Karpas-422 (cell line): Measurements from ENCODE around the gene FATE1. TPM values are rescaled to one million over a fixed set of nuclear protein-coding genes. Genes with fewer than 3 reads are reported as not detected.

Source experiments
- DNase-seq: peaks from one replicate; pipeline ENCODE4 v3.0.0-alpha.2; 2015
- H2AFZ ChIP-seq: fragments of 200-600 bp; sonication (generic); 2 replicates; pipeline ENCODE4 v1.6.1; 2014; ENCODE audit warnings: antibody characterized with exemption, low read length, mixed read lengths
- H3K27ac ChIP-seq: fragments of 200-600 bp; sonication (generic); 2 replicates; pipeline ENCODE4 v1.5.1; 2014; ENCODE audit warnings: mild to moderate bottlenecking, low read length, moderate library complexity
- H3K27me3 ChIP-seq: fragments of 200-600 bp; sonication (generic); 2 replicates; pipeline ENCODE4 v1.6.1; 2014; ENCODE audit warnings: low read length, mixed read lengths
- H3K36me3 ChIP-seq: fragments of 200-600 bp; sonication (generic); 2 replicates; pipeline ENCODE4 v1.6.1; 2014; ENCODE audit warnings: low read length, mixed read lengths; ENCODE audit not compliant: insufficient read depth
- H3K4me1 ChIP-seq: fragments of 200-600 bp; sonication (generic); 2 replicates; pipeline ENCODE4 v1.6.1; 2014; ENCODE audit warnings: mild to moderate bottlenecking, low read length, mixed read lengths
- H3K4me2 ChIP-seq: fragments of 200-600 bp; sonication (generic); 2 replicates; pipeline ENCODE4 v1.6.1; 2014; ENCODE audit warnings: low read length, low read depth, mild to moderate bottlenecking; ENCODE audit not compliant: poor library complexity, severe bottlenecking
- H3K4me3 ChIP-seq: fragments of 200-600 bp; sonication (generic); 2 replicates; pipeline ENCODE4 v1.5.1; 2014; ENCODE audit warnings: mild to moderate bottlenecking, antibody characterized with exemption, low read length, mixed read lengths
- H3K79me2 ChIP-seq: fragments of 200-600 bp; sonication (generic); 2 replicates; pipeline ENCODE4 v1.6.1; 2014; ENCODE audit warnings: mild to moderate bottlenecking, low read length, mixed read lengths
- H3K9ac ChIP-seq: fragments of 200-600 bp; sonication (generic); 2 replicates; pipeline ENCODE4 v1.6.0; 2014; ENCODE audit warnings: low read length
- H3K9me2 ChIP-seq: fragments of 200-600 bp; sonication (generic), shearing (Covaris generic); replicated peaks from 2 replicates; pipeline ENCODE4 v1.6.0; 2014; ENCODE audit warnings: mild to moderate bottlenecking, low read length, moderate library complexity; ENCODE audit not compliant: insufficient read depth
- H3K9me3 ChIP-seq: fragments of 300-700, 200-600 bp; sonication (generic); 2 replicates; pipeline ENCODE4 v1.6.1; 2014; ENCODE audit warnings: low read length, mixed read lengths
- H4K20me1 ChIP-seq: fragments of 200-600 bp; sonication (generic); 2 replicates; pipeline ENCODE4 v1.6.1; 2014; ENCODE audit warnings: mild to moderate bottlenecking, antibody characterized with exemption, low read length, low read depth; ENCODE audit not compliant: insufficient read depth
- total RNA-seq: library from RNA; depleted of rRNA; stranded (reverse); fragments of >200 nt; shearing (Covaris generic); gene quantifications from 2 replicates; pipeline ENCODE4 v1.2.3, GENCODE V29; 2014; ENCODE audit warnings: low replicate concordance

FATE1 gene
- total RNA-seq, 1 experiment from 2014 or later, result not detected

- Histone ChIP-seq H2AFZ (no peak overlapping the region), H3K79me2 (no peaks in the 10 kb centered on the region), H3K27ac (no peak overlapping the region), H3K36me3 (no peaks in the 10 kb centered on the region), H3K4me2 (no peak overlapping the region), H3K9ac (no peak overlapping the region), H3K9me3 (no peaks in the 10 kb centered on the region), H3K27me3 (no peaks in the 10 kb centered on the region), H3K4me1 (no peaks in the 10 kb centered on the region), H3K9me2 (no peaks in the 10 kb centered on the region), H3K4me3 (no peak overlapping the region), H4K20me1 (no peaks in the 10 kb centered on the region)
- no peak for DNase-seq
Measured at GRCh38 chrX:151701071-151701470, 14.8 kb upstream of the FATE1 start.

- H3K79me2 ChIP-seq, result no peaks in the 10 kb centered on the region
- no peak overlapping the region for H2AFZ ChIP-seq
- H3K9me3 ChIP-seq, result no peaks in the 10 kb centered on the region
- H3K27me3 ChIP-seq, result no peaks in the 10 kb centered on the region
- H4K20me1 ChIP-seq, result no peaks in the 10 kb centered on the region
- no peaks in the 10 kb centered on the region for H3K4me1 ChIP-seq
- H3K9me2 ChIP-seq, result no peaks in the 10 kb centered on the region
- DNase-seq, result no peak
- H3K9ac ChIP-seq, result no peak overlapping the region
- no peak overlapping the region for H3K27ac ChIP-seq
- no peak overlapping the region for H3K4me2 ChIP-seq
- no peak overlapping the region for H3K4me3 ChIP-seq
- no peaks in the 10 kb centered on the region for H3K36me3 ChIP-seq
Measured at GRCh38 chrX:151701531-151701930, 14.3 kb upstream of the FATE1 start.

GRCh38 chrX:151702026-151702714, 13.7 kb upstream of the FATE1 start:
- no peaks in the 10 kb centered on the region for H3K27me3 ChIP-seq
- no peaks in the 10 kb centered on the region for H3K79me2 ChIP-seq
- H3K27ac ChIP-seq, result no peak overlapping the region
- no peaks in the 10 kb centered on the region for H3K9me3 ChIP-seq
- no peaks in the 10 kb centered on the region for H3K4me1 ChIP-seq
- no peak overlapping the region for H3K4me3 ChIP-seq
- no peak overlapping the region for H3K4me2 ChIP-seq
- no peak overlapping the region for H2AFZ ChIP-seq
- H3K9me2 ChIP-seq, result no peaks in the 10 kb centered on the region
- H4K20me1 ChIP-seq, result no peaks in the 10 kb centered on the region
- DNase-seq, result no peak
- no peak overlapping the region for H3K9ac ChIP-seq
- no peaks in the 10 kb centered on the region for H3K36me3 ChIP-seq

- no peaks in the 10 kb centered on the region for H3K4me1 ChIP-seq
- no peaks in the 10 kb centered on the region for H3K9me2 ChIP-seq
- H3K79me2 ChIP-seq, result no peaks in the 10 kb centered on the region
- no peak overlapping the region for H2AFZ ChIP-seq
- H3K9ac ChIP-seq, result no peak overlapping the region
- no peaks in the 10 kb centered on the region for H3K27me3 ChIP-seq
- H3K36me3 ChIP-seq, result no peaks in the 10 kb centered on the region
- H4K20me1 ChIP-seq, result no peaks in the 10 kb centered on the region
- H3K4me3 ChIP-seq, result no peak overlapping the region
- H3K9me3 ChIP-seq, result no peaks in the 10 kb centered on the region
- no peak overlapping the region for H3K4me2 ChIP-seq
- no peak for DNase-seq
- no peak overlapping the region for H3K27ac ChIP-seq
Measured at GRCh38 chrX:151702741-151703340, 13.0 kb upstream of the FATE1 start.

GRCh38 chrX:151703487-151703886, 12.3 kb upstream of the FATE1 start:
- Histone ChIP-seq H3K27ac (no peak overlapping the region), H3K4me2 (no peak overlapping the region), H3K9ac (no peak overlapping the region), H4K20me1 (no peaks in the 10 kb centered on the region), H2AFZ (no peak overlapping the region), H3K9me3 (no peaks in the 10 kb centered on the region), H3K4me1 (no peaks in the 10 kb centered on the region), H3K79me2 (no peaks in the 10 kb centered on the region), H3K27me3 (no peaks in the 10 kb centered on the region), H3K36me3 (no peaks in the 10 kb centered on the region), H3K4me3 (no peak overlapping the region), H3K9me2 (no peaks in the 10 kb centered on the region)
- no peak for DNase-seq

GRCh38 chrX:151704041-151704663, 11.7 kb upstream of the FATE1 start:
- Histone ChIP-seq H3K9me3 (no peaks in the 10 kb centered on the region), H3K27ac (no peak overlapping the region), H3K79me2 (no peaks in the 10 kb centered on the region), H3K4me3 (no peak overlapping the region), H2AFZ (no peak overlapping the region), H3K36me3 (no peaks in the 10 kb centered on the region), H3K9me2 (no peaks in the 10 kb centered on the region), H4K20me1 (no peaks in the 10 kb centered on the region), H3K4me1 (no peaks in the 10 kb centered on the region), H3K9ac (no peak overlapping the region), H3K27me3 (no peaks in the 10 kb centered on the region), H3K4me2 (no peak overlapping the region)
- no peak for DNase-seq

GRCh38 chrX:151708821-151709220, 7.0 kb upstream of the FATE1 start:
- H3K9me3 ChIP-seq, result no peaks in the 10 kb centered on the region
- no peaks in the 10 kb centered on the region for H4K20me1 ChIP-seq
- no peak overlapping the region for H3K9ac ChIP-seq
- H2AFZ ChIP-seq, result no peak overlapping the region
- H3K4me3 ChIP-seq, result no peak overlapping the region
- no peak for DNase-seq
- H3K27me3 ChIP-seq, result no peaks in the 10 kb centered on the region
- H3K4me1 ChIP-seq, result no peaks in the 10 kb centered on the region
- H3K9me2 ChIP-seq, result no peaks in the 10 kb centered on the region
- H3K27ac ChIP-seq, result no peak overlapping the region
- no peak overlapping the region for H3K4me2 ChIP-seq
- no peaks in the 10 kb centered on the region for H3K79me2 ChIP-seq
- no peaks in the 10 kb centered on the region for H3K36me3 ChIP-seq

GRCh38 chrX:151710457-151710856, 5.4 kb upstream of the FATE1 start:
- H3K27me3 ChIP-seq, result no peaks in the 10 kb centered on the region
- no peak overlapping the region for H3K4me3 ChIP-seq
- no peaks in the 10 kb centered on the region for H3K9me2 ChIP-seq
- no peaks in the 10 kb centered on the region for H3K79me2 ChIP-seq
- no peaks in the 10 kb centered on the region for H4K20me1 ChIP-seq
- H3K4me2 ChIP-seq, result no peak overlapping the region
- no peaks in the 10 kb centered on the region for H3K9me3 ChIP-seq
- H3K9ac ChIP-seq, result no peak overlapping the region
- no peak overlapping the region for H2AFZ ChIP-seq
- no peaks in the 10 kb centered on the region for H3K36me3 ChIP-seq
- H3K27ac ChIP-seq, result no peak overlapping the region
- no peak for DNase-seq
- H3K4me1 ChIP-seq, result no peaks in the 10 kb centered on the region
